NCI-H2196 treated with DMSO at 0.1 percent for 48 hours (cell line): ENCODE results near the gene BACE2.

Experiments used
- DNase-seq: peaks from one replicate; lab custom pipeline; 2025; ENCODE audit not compliant: unreplicated experiment; lab: John Stamatoyannopoulos, UW

The BACE2 gene

GRCh38 chr21:41211060-41211805 is 43.3 kb downstream of the BACE2 start:
- no peak for DNase-seq

- no peak for DNase-seq
Observed at GRCh38 chr21:41213021-41213420, 45.1 kb downstream of the BACE2 start.

GRCh38 chr21:41215856-41216408 is 48.0 kb downstream of the BACE2 start:
- DNase-seq, result no peak

GRCh38 chr21:41216486-41216885 is 48.5 kb downstream of the BACE2 start:
- no peak for DNase-seq

- no peak for DNase-seq
Observed at GRCh38 chr21:41217671-41218385, 49.9 kb downstream of the BACE2 start.

- DNase-seq, result no peak
Observed at GRCh38 chr21:41219498-41220207, 51.7 kb downstream of the BACE2 start.

GRCh38 chr21:41220208-41220733 is 52.3 kb downstream of the BACE2 start:
- DNase-seq, result no peak

- DNase-seq, result no peak
Observed at GRCh38 chr21:41222247-41223068, 54.5 kb downstream of the BACE2 start.

GRCh38 chr21:41226853-41227252 is 58.9 kb downstream of the BACE2 start:
- no peak for DNase-seq

GRCh38 chr21:41227357-41228005 is 59.5 kb downstream of the BACE2 start:
- DNase-seq, result no peak

GRCh38 chr21:41228006-41228370 is 60.0 kb downstream of the BACE2 start:
- no peak for DNase-seq

- DNase-seq, result no peak
Observed at GRCh38 chr21:41228492-41228891, 60.5 kb downstream of the BACE2 start.

- DNase-seq, result no peak
Observed at GRCh38 chr21:41228958-41229357, 61.0 kb downstream of the BACE2 start.

- DNase-seq, result no peak
Observed at GRCh38 chr21:41229509-41230248, 61.7 kb downstream of the BACE2 start.

- DNase-seq, result no peak
Observed at GRCh38 chr21:41230497-41230896, 62.5 kb downstream of the BACE2 start.

GRCh38 chr21:41231060-41231459 is 63.1 kb downstream of the BACE2 start:
- DNase-seq, result no peak

GRCh38 chr21:41232013-41232412 is 64.1 kb downstream of the BACE2 start:
- DNase-seq, result no peak

GRCh38 chr21:41233916-41234315 is 66.0 kb downstream of the BACE2 start:
- no peak for DNase-seq

GRCh38 chr21:41234569-41234968 is 66.6 kb downstream of the BACE2 start:
- no peak for DNase-seq
